IPS-20b (cell line): Measurements from ENCODE around the gene PTPRE.

ENCODE experiments used
- H3K27ac ChIP-seq: one replicate; pipeline ENCODE4 v1.5.1; 2013; ENCODE audit warnings: low read length
- H3K27me3 ChIP-seq: 2 replicates; pipeline ENCODE4 v1.6.1; 2013; ENCODE audit warnings: mild to moderate bottlenecking, low read length, inconsistent platforms; ENCODE audit not compliant: insufficient read depth
- H3K36me3 ChIP-seq: 2 replicates; pipeline ENCODE4 v1.6.1; 2013; ENCODE audit warnings: low read depth, mild to moderate bottlenecking, inconsistent platforms, low read length, moderate library complexity; ENCODE audit not compliant: insufficient read depth
- H3K4me1 ChIP-seq: 2 replicates; pipeline ENCODE4 v1.6.1; 2013; ENCODE audit warnings: mild to moderate bottlenecking, control low read depth, inconsistent platforms, low read length, moderate library complexity; ENCODE audit not compliant: insufficient read depth
- H3K4me3 ChIP-seq: 2 replicates; pipeline ENCODE4 v1.5.1; 2013; ENCODE audit warnings: mild to moderate bottlenecking, low read length, inconsistent platforms
- H3K9ac ChIP-seq: 2 replicates; pipeline ENCODE4 v1.6.1; 2013; ENCODE audit warnings: low read depth, mild to moderate bottlenecking, inconsistent platforms, low read length, moderate library complexity
- H3K9me3 ChIP-seq: 2 replicates; pipeline ENCODE4 v1.6.1; 2013; ENCODE audit warnings: mild to moderate bottlenecking, low read depth, low read length, inconsistent platforms; ENCODE audit not compliant: insufficient read depth

Gene PTPRE

GRCh38 chr10:128005858-128006257 lies 99.0 kb downstream of the PTPRE start:
- peaks cover 3% of the 10 kb centered on the region for H3K27me3 ChIP-seq
- H3K27ac ChIP-seq: no peak overlapping the region
- H3K9me3 ChIP-seq: no peaks in the 10 kb centered on the region
- no peaks in the 10 kb centered on the region for H3K4me1 ChIP-seq
- H3K36me3 ChIP-seq: no peaks in the 10 kb centered on the region
- H3K9ac ChIP-seq: no peak overlapping the region
- H3K4me3 ChIP-seq: no peak overlapping the region

DNA sequence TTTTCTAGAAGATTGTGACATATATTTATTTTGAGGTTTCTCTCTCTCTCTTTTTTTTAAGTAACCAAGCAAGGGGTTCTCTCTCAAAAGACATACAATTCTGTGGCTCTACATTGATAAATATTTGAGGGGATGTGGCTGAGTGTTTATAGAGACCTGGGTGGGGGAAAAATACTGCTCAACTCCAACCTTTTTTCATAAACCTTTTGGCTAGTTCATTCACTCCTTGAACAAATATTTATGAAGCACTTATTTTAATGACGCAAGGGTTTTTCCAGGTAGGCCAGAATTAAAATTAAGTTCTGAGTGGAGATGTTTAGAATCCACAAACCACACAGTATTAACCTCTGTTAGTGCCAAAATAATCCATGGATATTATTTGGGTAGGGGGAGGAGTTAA lies 100.2 kb downstream of the PTPRE start:
- Histone ChIP-seq H3K27me3 (peaks cover 12% of the 10 kb centered on the region), H3K4me3 (no peak overlapping the region), H3K9me3 (no peaks in the 10 kb centered on the region), H3K36me3 (no peaks in the 10 kb centered on the region), H3K4me1 (no peaks in the 10 kb centered on the region), H3K9ac (no peak overlapping the region), H3K27ac (no peak overlapping the region)

GRCh38 chr10:128007971-128008370 lies 101.1 kb downstream of the PTPRE start:
- H3K27ac ChIP-seq: no peak overlapping the region
- H3K27me3 ChIP-seq: peaks cover 12% of the 10 kb centered on the region
- H3K9me3 ChIP-seq: no peaks in the 10 kb centered on the region
- no peak overlapping the region for H3K9ac ChIP-seq
- no peaks in the 10 kb centered on the region for H3K4me1 ChIP-seq
- H3K4me3 ChIP-seq: no peak overlapping the region
- no peaks in the 10 kb centered on the region for H3K36me3 ChIP-seq

DNA sequence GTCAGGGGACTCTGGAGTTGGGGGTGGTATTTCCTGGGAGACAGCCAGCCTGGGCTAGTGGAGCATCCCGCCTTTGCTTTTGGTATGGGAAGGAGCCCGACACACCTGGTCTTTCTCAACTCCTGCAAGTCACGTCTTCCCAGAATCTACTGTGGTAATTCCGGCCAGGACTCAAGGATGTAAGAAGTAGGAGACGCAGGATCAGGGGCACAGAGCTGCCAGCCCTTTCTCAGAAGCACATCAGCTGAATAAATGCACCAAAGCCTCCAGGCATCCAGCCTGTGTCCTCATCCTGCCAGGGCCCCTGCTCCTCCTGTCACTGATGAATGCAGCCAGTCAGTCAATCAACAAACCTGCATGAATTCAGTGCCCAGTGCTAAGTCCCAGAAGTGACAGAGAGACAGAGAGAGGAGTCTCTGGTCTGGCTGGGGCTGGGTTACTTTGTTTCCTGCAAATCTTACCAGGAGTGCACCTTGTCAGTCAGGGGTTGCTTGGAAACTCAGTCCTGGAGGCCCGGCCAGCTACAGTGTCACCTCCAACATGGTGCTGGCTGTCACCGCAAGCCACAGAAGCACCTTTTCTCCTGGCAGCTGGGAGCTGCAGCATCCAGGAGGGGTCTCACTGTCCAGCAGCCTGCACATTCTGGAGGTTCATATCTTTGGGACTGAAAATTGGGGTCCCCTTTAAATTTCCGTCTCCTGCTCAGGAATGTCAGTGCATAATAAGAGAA lies 101.8 kb downstream of the PTPRE start:
- H3K27ac ChIP-seq: no peak overlapping the region
- H3K4me3 ChIP-seq: no peak overlapping the region
- peaks cover 12% of the 10 kb centered on the region for H3K27me3 ChIP-seq
- no peaks in the 10 kb centered on the region for H3K4me1 ChIP-seq
- no peaks in the 10 kb centered on the region for H3K9me3 ChIP-seq
- H3K9ac ChIP-seq: no peak overlapping the region
- H3K36me3 ChIP-seq: no peaks in the 10 kb centered on the region

GRCh38 chr10:128009372-128010126 lies 102.6 kb downstream of the PTPRE start:
- Histone ChIP-seq H3K4me3 (no peak overlapping the region), H3K27ac (no peak overlapping the region), H3K4me1 (no peaks in the 10 kb centered on the region), H3K36me3 (no peaks in the 10 kb centered on the region), H3K27me3 (peaks cover 12% of the 10 kb centered on the region), H3K9ac (no peak overlapping the region), H3K9me3 (no peaks in the 10 kb centered on the region)

DNA sequence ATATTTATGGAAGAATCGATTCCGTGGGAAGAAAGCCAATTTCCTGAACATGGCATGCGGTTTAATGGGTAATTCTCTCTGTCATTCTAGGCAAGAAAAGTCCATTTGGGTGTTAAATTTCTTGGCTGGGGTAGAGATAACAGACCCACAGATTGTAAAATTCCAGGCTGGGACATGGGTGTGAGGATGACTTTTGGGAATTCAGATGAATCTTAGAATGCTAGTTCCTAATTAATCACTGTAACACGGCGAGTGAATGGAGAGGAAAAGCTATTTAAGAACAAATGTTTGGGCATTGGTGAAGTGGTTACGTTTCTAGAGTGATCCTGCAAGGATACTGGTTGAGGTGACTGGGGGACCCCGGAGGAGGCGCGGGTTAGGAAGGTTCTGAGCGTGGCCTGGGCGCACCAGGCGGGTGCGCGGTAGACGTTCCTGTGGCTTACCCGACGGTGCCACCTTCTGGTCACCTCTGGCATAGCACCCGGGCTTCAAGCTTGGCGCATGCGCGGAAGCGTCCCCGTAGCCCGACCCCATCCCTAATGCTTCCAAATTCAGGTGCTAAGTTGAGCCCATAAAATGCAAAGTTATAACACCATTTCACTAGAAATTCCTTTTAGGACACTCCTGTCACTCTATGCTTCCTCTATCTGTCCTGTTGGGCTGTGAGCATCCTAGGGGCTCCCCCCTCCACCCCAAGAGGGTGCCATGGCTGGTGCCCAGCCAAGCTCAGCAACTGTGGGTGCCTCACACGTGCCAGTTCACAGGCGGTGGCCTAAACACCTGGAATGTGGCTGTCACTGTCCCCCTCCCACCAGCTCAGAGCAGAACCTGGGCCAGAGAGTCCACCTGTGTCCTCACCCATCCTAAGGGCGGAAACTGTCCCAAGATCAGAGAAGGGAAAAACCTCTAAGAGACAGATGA lies 104.4 kb downstream of the PTPRE start:
- H3K27ac ChIP-seq: no peak overlapping the region
- peaks cover 12% of the 10 kb centered on the region for H3K27me3 ChIP-seq
- H3K9me3 ChIP-seq: no peaks in the 10 kb centered on the region
- no peak overlapping the region for H3K9ac ChIP-seq
- no peaks in the 10 kb centered on the region for H3K36me3 ChIP-seq
- no peaks in the 10 kb centered on the region for H3K4me1 ChIP-seq
- no peak overlapping the region for H3K4me3 ChIP-seq

DNA sequence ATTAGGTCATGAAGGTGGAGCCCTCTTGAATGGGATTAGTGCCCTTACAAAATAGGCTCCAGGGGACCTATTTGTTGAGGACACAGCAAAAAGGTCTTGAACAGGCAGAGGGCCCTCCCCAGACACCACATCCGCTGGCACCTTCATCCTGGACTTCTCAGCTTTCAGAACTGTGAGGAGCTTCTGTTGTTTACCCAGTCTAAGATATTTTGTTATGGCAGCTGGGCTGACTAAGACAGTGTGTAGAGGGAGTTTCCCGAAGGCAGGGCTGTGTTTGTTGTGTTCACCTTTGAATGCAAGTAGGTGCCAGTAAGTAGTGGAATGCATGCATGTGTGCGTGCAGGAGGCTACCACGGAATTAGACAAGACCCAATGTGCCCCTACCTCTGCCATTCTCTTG lies 106.7 kb downstream of the PTPRE start:
- H3K36me3 ChIP-seq: no peaks in the 10 kb centered on the region
- H3K4me3 ChIP-seq: no peak overlapping the region
- peaks cover 12% of the 10 kb centered on the region for H3K27me3 ChIP-seq
- H3K9me3 ChIP-seq: no peaks in the 10 kb centered on the region
- H3K9ac ChIP-seq: no peak overlapping the region
- no peaks in the 10 kb centered on the region for H3K4me1 ChIP-seq
- no peak overlapping the region for H3K27ac ChIP-seq

- no peak overlapping the region for H3K27ac ChIP-seq
- no peak overlapping the region for H3K9ac ChIP-seq
- H3K4me1 ChIP-seq: no peaks in the 10 kb centered on the region
- peaks cover 12% of the 10 kb centered on the region for H3K27me3 ChIP-seq
- H3K36me3 ChIP-seq: no peaks in the 10 kb centered on the region
- H3K4me3 ChIP-seq: no peak overlapping the region
- no peaks in the 10 kb centered on the region for H3K9me3 ChIP-seq
These were observed 107.3 kb downstream of the PTPRE start for GRCh38 chr10:128014236-128014635.

GRCh38 chr10:128016423-128017060 lies 109.6 kb downstream of the PTPRE start:
- H3K9me3 ChIP-seq: no peaks in the 10 kb centered on the region
- H3K9ac ChIP-seq: no peak overlapping the region
- H3K27ac ChIP-seq: no peak overlapping the region
- no peaks in the 10 kb centered on the region for H3K36me3 ChIP-seq
- no peak overlapping the region for H3K4me3 ChIP-seq
- 0 out of 2 replicates have a peak, but pooled peaks cover 5% of the 10 kb centered on the region for H3K27me3 ChIP-seq
- no peaks in the 10 kb centered on the region for H3K4me1 ChIP-seq

DNA sequence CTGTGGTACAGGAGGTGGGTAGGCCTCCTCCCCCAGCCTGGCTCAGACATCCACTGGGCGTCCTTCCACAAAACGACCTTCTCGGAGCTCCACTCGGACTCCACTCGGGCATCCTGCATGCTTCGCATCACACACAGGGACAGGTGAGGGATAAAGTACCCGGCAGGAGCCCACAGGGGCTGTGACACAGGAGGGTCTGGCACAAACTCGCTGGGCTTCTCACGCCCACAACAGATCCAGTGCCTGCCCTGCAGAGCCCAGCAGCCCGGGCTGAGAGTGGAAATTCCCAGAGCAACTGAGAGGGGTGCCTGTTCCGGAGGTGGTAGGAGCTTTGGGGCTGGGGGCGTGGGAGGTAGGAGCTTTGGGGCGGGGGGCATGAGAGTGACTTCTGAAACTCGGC lies 110.9 kb downstream of the PTPRE start:
- Histone ChIP-seq H3K27ac (no peak overlapping the region), H3K9me3 (no peaks in the 10 kb centered on the region), H3K27me3 (no peaks in the 10 kb centered on the region), H3K9ac (no peak overlapping the region), H3K36me3 (no peaks in the 10 kb centered on the region), H3K4me3 (no peak overlapping the region), H3K4me1 (no peaks in the 10 kb centered on the region)

- H3K27me3 ChIP-seq: no peaks in the 10 kb centered on the region
- no peaks in the 10 kb centered on the region for H3K4me1 ChIP-seq
- H3K4me3 ChIP-seq: no peak overlapping the region
- no peak overlapping the region for H3K9ac ChIP-seq
- no peak overlapping the region for H3K27ac ChIP-seq
- H3K9me3 ChIP-seq: no peaks in the 10 kb centered on the region
- H3K36me3 ChIP-seq: no peaks in the 10 kb centered on the region
These were observed 111.3 kb downstream of the PTPRE start for GRCh38 chr10:128018236-128018635.
